HUES48 (cell line): ENCODE measurements around the gene MVD.

Source experiments
- H3K27ac ChIP-seq: one replicate; pipeline ENCODE4 v1.7.0; 2013; ENCODE audit warnings: low read depth, low read length, inconsistent platforms
- H3K27me3 ChIP-seq: 2 replicates; pipeline ENCODE4 v1.6.1; 2013; ENCODE audit warnings: mild to moderate bottlenecking, low read length; ENCODE audit not compliant: control insufficient read depth, insufficient read depth
- H3K36me3 ChIP-seq: 2 replicates; pipeline ENCODE4 v1.6.1; 2013; ENCODE audit warnings: low read length; ENCODE audit not compliant: control insufficient read depth, insufficient read depth
- H3K4me1 ChIP-seq: 2 replicates; pipeline ENCODE4 v1.6.1; 2013; ENCODE audit warnings: mild to moderate bottlenecking, low read length; ENCODE audit not compliant: control insufficient read depth, insufficient read depth
- H3K4me3 ChIP-seq: 2 replicates; pipeline ENCODE4 v1.5.1; 2013; ENCODE audit warnings: mild to moderate bottlenecking, low read depth, low read length
- H3K9ac ChIP-seq: 2 replicates; pipeline ENCODE4 v1.6.1; 2013; ENCODE audit warnings: mild to moderate bottlenecking, low read depth, low read length, moderate library complexity
- H3K9me3 ChIP-seq: 2 replicates; pipeline ENCODE4 v1.6.1; 2013; ENCODE audit warnings: low read length; ENCODE audit not compliant: control insufficient read depth, insufficient read depth

The MVD gene

DNA sequence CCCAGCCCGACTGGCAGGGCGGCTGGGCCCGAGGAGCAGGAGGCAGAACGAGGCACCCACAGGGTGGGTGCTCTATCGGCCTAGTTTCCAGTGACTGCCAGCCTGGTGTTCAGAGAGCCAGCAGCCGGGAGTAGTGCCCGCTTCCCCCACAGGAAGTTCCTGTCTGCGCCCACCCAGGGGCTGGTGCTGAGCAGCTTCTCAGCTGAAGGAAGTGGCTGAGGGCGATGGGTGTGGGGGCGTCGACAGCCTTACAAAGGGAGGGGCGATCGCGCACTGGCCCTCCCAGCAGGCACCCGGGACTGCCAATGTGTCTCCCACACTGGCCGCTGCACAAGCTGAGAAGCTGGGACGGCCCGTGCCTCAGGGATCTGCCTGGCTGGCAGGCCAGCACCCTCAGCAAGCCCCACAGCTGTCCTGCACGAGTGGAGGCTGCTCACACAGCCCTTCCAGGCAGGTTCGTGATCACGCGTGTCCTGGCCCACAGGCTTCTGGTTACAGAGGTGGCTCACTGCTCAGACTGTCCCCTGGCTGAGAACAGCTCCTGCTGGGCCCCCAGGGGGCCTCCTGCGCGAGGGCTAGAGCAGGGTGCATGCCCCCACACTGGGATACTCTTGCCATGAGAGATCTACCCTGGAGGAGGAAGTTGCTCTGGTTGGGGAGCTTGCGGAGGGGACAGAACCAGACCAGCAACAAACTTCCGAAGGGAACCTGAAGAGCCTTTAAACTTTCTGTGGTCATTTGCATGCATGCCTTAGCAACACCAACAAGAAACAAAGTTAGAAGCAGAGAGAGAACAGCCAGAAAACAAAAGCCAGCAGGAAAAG is 40.8 kb upstream of the MVD start:
- Histone ChIP-seq H3K36me3 (peaks cover 26% of the 10 kb centered on the region), H3K9ac (no peak overlapping the region), H3K27me3 (no peaks in the 10 kb centered on the region), H3K4me1 (peaks cover 6% of the 10 kb centered on the region; the same call in 1 of the 2 replicates), H3K27ac (no peak overlapping the region), H3K9me3 (no peaks in the 10 kb centered on the region), H3K4me3 (no peak overlapping the region)

DNA sequence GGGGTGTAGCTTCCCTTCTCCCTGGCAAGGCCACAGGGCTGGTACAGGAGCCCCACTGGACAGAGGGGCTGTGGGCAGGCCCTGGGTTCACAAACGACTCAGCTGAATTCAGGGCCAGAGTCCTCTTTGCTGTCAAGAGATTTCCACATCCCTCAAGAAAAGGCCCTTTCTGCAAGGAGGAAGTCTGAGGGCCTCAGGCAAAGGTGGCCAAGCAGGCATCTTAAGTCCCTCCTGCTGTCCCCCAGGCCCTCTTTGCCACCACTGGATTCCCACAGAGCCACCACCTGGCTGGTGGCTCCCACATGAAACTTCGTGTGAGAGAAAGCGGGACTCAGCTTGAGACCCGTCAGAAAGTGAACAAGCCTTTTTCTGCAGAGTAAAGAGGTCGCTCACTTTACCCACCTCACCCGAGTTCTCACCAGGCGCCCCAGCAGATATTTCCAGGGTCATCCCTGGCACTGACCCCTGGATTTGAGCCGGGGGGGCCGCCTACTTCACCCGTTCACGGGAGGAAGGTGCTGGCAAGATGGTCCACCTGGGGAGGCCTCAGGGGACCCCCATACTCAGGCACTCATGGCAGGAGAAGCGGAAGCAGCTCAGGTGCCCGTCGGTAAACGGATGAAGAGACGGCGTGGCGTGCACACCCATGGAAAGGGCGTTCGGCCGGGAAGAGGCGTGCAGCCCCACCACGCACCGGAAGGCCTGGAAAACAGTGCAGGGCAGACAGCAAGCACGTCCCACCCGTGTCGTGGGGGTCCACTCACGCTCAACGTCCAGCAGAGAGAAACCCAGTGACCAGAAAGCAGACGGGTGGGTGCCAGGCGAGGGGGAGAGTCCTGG is 39.7 kb upstream of the MVD start:
- no peak overlapping the region for H3K27ac ChIP-seq

DNA sequence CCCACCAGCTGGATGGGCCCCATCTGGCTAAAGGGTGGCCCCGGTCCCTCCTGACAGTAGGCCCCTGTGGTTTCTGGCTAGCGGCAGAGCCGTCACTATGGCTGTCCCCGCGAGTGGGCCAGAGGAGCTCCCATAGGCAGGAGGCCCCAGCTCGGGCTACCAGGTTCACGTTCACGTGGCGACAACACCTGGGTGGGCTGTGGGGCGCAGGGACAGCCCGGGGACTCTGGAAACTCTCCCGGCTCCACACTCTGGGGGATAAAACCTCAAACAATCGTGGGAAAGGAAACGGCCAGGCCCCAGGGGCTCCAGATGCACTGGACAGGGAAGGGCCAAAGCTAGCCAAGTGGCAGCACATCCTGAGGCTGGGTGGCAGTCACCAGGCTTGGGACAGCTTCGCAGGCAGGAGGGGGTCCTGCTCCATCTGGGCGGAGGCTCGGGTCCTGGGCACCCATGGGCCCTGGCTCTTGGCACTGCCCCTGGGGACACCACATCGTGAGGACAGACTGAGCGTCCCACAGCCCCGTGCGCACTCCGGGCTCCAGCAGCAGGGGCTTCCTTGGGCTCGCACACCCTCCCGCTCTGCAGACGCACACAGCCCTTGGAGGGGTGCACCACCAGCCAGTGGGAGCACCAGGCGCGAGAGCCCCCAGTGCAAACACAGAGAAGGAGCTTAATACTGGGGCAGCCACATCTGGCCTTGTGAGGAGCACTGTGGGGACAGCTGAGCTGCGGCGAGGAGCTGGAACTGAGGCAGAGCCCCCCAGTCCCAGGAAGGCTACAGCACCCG is 38.9 kb upstream of the MVD start:
- Histone ChIP-seq H3K9me3 (no peaks in the 10 kb centered on the region), H3K4me1 (peaks cover 6% of the 10 kb centered on the region; the same call in 1 of the 2 replicates), H3K9ac (no peak overlapping the region), H3K27ac (no peak overlapping the region), H3K36me3 (peaks cover 42% of the 10 kb centered on the region), H3K27me3 (no peaks in the 10 kb centered on the region), H3K4me3 (no peak overlapping the region)

More for the DNA sequence above, 39.7 kb upstream of the MVD start:
- Histone ChIP-seq H3K36me3 (peaks cover 34% of the 10 kb centered on the region), H3K4me1 (peaks cover 6% of the 10 kb centered on the region; the same call in 1 of the 2 replicates), H3K9ac (no peak overlapping the region), H3K27me3 (no peaks in the 10 kb centered on the region), H3K9me3 (no peaks in the 10 kb centered on the region), H3K4me3 (no peak overlapping the region)

DNA sequence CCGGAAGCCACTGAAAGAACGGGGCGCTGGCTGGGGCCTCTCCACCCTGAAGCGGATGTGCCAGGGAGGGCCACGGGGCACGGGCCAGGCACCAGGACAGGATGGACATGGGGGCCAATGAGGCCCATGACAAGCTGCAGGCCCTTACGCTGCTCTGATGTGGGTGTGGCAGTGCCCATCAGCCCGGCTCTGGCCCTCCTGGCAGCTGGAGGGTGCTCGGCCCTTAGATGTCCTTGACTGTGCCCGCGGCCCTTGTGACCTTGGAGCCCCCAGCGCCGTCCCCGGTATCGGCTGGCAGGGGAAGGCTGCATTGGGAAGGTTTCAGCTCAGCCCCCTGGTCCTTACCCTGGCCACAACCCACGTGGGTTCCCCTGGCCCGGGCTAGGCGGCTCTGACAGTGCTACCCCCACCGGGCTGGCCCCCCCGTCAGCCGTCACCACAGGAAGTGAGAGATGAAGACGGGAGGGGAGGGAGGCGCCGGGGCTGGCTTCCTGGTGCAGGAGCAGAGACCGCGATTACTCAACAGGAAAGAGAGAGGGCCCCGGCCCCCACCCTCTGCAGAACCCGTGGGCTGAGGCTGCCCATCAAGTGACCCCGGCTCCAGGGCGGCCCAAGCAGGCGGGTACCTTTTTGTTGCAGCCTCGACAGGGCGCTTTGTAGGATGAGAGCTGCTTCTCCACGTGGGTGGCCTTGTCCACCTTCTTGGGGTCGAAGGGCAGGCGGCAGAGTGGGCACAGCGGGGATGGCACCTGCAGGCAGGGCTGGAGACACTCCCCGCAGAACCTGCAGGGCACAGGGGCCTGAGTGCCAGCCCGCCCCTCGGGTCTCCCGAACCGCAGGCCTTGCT is 38.0 kb upstream of the MVD start:
- peaks cover 45% of the 10 kb centered on the region for H3K36me3 ChIP-seq
- H3K4me1 ChIP-seq, result peaks cover 6% of the 10 kb centered on the region; the same call in 1 of the 2 replicates
- H3K9ac ChIP-seq, result no peak overlapping the region
- H3K27ac ChIP-seq, result no peak overlapping the region
- no peaks in the 10 kb centered on the region for H3K27me3 ChIP-seq
- H3K4me3 ChIP-seq, result no peak overlapping the region
- H3K9me3 ChIP-seq, result no peaks in the 10 kb centered on the region

DNA sequence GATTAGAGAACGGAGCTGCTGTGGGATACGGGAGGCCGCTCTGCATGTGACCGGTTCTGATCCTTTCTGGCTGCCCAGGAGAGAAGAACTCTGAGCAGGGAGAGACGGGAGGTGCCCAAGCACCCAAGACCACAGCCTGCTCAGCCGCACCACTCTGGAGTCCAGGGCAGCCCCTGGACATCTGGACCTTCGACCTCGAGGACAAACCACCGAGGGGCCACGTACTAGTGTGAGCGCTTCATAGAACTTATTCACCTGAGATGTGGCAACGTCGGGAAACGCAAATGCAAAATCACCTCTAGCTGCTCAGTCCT is 37.4 kb upstream of the MVD start:
- H3K4me1 ChIP-seq, result peaks cover 4% of the 10 kb centered on the region; the same call in 1 of the 2 replicates
- no peaks in the 10 kb centered on the region for H3K9me3 ChIP-seq
- no peak overlapping the region for H3K4me3 ChIP-seq
- peaks cover 45% of the 10 kb centered on the region for H3K36me3 ChIP-seq
- H3K9ac ChIP-seq, result no peak overlapping the region
- H3K27ac ChIP-seq, result no peak overlapping the region
- no peaks in the 10 kb centered on the region for H3K27me3 ChIP-seq

DNA sequence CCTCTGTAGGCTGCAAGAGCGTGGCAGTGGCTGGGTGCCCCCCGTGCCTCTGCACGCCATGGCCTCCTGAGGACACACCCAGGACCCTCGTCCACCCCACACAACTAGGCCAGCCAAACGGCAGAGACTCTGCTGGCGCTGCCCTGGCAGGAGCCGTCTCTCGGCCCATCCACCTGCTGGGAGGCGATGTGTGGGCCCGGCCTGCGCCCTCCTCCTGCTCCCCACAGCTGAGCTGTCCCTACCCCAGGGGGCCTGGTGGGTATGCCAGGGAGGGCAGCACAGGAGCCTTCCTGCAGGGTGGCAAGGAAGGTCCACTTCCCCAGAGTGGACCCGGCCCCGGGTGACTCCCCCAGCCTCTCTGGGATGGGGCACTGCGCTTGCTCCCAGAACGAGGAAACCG is 36.3 kb upstream of the MVD start:
- Histone ChIP-seq H3K36me3 (peaks cover 45% of the 10 kb centered on the region), H3K4me1 (no peaks in the 10 kb centered on the region), H3K4me3 (no peak overlapping the region), H3K9me3 (no peaks in the 10 kb centered on the region), H3K27me3 (no peaks in the 10 kb centered on the region), H3K27ac (no peak overlapping the region), H3K9ac (no peak overlapping the region)

DNA sequence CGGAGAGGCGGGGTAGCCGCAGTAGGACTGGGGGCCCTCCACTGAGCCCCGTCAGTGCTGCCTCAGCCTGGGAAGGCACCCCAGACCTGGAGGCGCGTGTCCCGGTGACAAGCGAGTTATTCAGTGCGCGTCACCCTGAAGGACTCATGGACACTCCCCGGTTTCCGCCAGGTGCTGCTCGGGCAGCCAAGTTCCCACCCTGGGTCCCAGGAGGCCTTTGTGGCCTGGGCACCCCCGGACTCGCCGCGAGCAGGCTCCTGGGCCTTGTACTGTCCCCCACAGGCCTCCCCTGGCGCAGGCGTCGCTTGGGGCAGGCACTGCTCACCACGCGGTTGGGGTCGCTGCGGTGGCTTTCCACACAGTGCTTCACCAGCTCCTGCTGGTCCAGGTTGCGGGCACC is 35.8 kb upstream of the MVD start:
- Histone ChIP-seq H3K9me3 (no peaks in the 10 kb centered on the region), H3K4me3 (no peak overlapping the region), H3K36me3 (peaks cover 45% of the 10 kb centered on the region), H3K4me1 (no peaks in the 10 kb centered on the region), H3K27ac (no peak overlapping the region), H3K27me3 (no peaks in the 10 kb centered on the region), H3K9ac (no peak overlapping the region)

DNA sequence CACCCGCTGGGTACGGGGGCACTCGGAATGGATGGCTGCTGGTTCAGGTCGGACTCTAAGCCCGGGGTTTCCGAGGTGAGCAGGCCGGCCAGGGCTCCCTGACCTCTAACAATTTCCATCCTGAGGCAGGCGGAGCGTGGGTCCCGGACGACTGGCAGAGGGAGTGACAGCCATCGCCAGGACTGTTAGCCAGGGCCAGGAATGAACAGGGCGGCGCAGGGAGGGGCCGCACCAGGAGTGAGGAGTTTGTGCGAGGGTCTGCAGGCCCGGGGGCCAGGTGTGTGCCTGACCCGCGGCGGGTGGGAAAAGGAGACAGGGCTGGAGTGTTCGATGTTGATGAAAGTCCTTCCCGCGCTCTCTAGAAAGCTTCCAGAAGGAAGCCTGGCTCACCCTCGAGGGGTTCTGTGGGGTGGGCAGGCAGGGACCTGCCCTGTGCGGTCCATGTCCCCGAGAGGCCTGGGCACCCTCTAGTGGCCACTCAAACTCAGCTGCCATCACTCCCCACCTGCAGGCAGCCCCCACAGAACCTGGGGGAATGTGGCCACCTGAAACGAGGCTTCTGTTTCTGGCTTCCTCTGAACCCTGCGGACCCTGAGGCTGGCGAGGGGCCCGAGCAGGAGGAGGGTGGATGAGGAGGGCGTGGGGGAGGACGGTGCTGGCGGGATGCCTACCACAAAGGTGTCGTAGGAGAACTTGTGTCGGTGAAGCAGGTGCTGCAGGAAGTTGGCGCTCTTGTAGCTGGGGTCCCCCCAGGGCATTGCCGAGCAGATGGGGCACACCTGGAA is 35.1 kb upstream of the MVD start:
- Histone ChIP-seq H3K27ac (no peak overlapping the region), H3K4me1 (no peaks in the 10 kb centered on the region), H3K9me3 (no peaks in the 10 kb centered on the region), H3K27me3 (no peaks in the 10 kb centered on the region), H3K36me3 (peaks cover 42% of the 10 kb centered on the region), H3K4me3 (no peak overlapping the region), H3K9ac (no peak overlapping the region)

DNA sequence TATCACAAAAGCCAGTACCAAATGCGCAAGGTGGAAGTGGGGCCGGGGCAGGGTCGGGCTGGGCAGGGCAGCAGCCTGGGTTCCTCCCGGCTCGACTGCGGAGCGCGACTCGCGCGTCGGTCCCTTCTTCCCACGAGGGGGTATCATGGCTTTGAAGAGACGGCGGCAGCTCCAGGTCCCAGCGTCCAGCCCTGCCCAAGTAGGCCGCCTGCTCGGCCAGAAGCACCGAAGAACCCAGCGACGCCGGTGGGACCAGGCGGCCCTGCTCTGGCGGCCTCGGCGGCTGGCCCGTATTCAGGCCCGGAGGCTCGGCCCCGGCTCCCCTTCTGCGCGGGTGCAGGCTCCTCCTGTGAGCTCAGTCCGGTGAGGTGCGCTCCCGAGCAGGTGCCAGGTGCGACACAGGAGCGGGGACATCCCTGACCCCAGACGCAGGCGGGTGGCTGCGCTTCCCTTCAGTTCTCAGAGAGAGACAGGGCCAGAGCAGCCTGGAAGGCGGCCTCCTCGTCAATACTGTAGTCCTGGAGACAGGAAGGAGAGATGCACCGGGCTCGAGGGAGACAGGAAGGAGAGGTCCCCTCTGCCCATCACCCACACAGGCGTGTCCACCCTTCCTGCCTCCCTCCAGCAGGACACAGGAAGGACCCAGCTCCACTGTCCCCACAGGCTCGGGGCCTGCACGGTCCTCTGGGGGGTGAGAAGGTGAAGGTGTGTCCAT is 34.4 kb upstream of the MVD start:
- Histone ChIP-seq H3K27ac (no peak overlapping the region), H3K4me1 (no peaks in the 10 kb centered on the region), H3K9ac (no peak overlapping the region), H3K9me3 (no peaks in the 10 kb centered on the region), H3K4me3 (no peak overlapping the region), H3K36me3 (peaks cover 39% of the 10 kb centered on the region), H3K27me3 (no peaks in the 10 kb centered on the region)
